Mesendoderm (in vitro differentiated cells): ENCODE measurements around the gene STARD4.

Experiments used
- DNase-seq: peaks from one replicate; pipeline ENCODE4 v3.0.0; 2013
- H2AK5ac ChIP-seq: 2 replicates; pipeline ENCODE4 v1.6.1; 2013; ENCODE audit warnings: low read length, inconsistent platforms
- H2BK120ac ChIP-seq: 2 replicates; pipeline ENCODE4 v1.6.1; 2013; ENCODE audit warnings: low read depth, mild to moderate bottlenecking, low read length, moderate library complexity, mixed read lengths
- H2BK15ac ChIP-seq: replicated peaks from 2 replicates; pipeline ENCODE4 v1.6.1; 2013; ENCODE audit warnings: low read depth, mild to moderate bottlenecking, moderate library complexity
- H2BK5ac ChIP-seq: 2 replicates; pipeline ENCODE4 v1.6.1; 2013; ENCODE audit warnings: low read length, inconsistent platforms
- H3K18ac ChIP-seq: 2 replicates; pipeline ENCODE4 v1.6.1; 2013; ENCODE audit warnings: mild to moderate bottlenecking, low read length, mixed read lengths
- H3K23ac ChIP-seq: one replicate; pipeline ENCODE4 v1.6.1; 2013; ENCODE audit warnings: low read length
- H3K27ac ChIP-seq: 2 replicates; pipeline ENCODE4 v1.5.1; 2013; ENCODE audit warnings: low read depth, mild to moderate bottlenecking, inconsistent platforms, low read length, moderate library complexity
- H3K27me3 ChIP-seq: 2 replicates; pipeline ENCODE4 v1.6.1; 2013; ENCODE audit warnings: low read length, control low read depth, mild to moderate bottlenecking, inconsistent platforms; ENCODE audit not compliant: insufficient read depth, poor library complexity
- H3K36me3 ChIP-seq: 2 replicates; pipeline ENCODE4 v1.6.1; 2013; ENCODE audit warnings: low read length, inconsistent platforms; ENCODE audit not compliant: control insufficient read depth, insufficient read depth
- H3K4ac ChIP-seq: one replicate; pipeline ENCODE4 v1.6.1; 2013; ENCODE audit warnings: low read depth, mild to moderate bottlenecking, low read length, moderate library complexity
- H3K4me1 ChIP-seq: 2 replicates; pipeline ENCODE4 v1.6.1; 2013; ENCODE audit warnings: low read depth, low read length, inconsistent platforms; ENCODE audit not compliant: control insufficient read depth
- H3K4me2 ChIP-seq: 2 replicates; pipeline ENCODE4 v1.6.1; 2013; ENCODE audit warnings: low read length
- H3K4me3 ChIP-seq: 2 replicates; pipeline ENCODE4 v1.5.1; 2013; ENCODE audit warnings: mild to moderate bottlenecking, low read length
- H3K56ac ChIP-seq: one replicate; pipeline ENCODE4 v1.6.1; 2013; ENCODE audit warnings: low read length
- H3K79me1 ChIP-seq: 2 replicates; pipeline ENCODE4 v1.6.1; 2013; ENCODE audit warnings: low read length, inconsistent platforms
- H3K79me2 ChIP-seq: 2 replicates; pipeline ENCODE4 v1.6.1; 2013; ENCODE audit warnings: mild to moderate bottlenecking, low read length; ENCODE audit not compliant: control insufficient read depth, insufficient read depth
- H3K9ac ChIP-seq: 2 replicates; pipeline ENCODE4 v1.6.1; 2013; ENCODE audit warnings: low read length, inconsistent platforms
- H4K5ac ChIP-seq: one replicate; pipeline ENCODE4 v1.6.1; 2013; ENCODE audit warnings: low read length
- H4K8ac ChIP-seq: one replicate; pipeline ENCODE4 v1.6.1; 2013; ENCODE audit warnings: low read depth, mild to moderate bottlenecking, control low read depth, low read length, moderate library complexity
- WGBS: extraction: QIAGEN DNeasy Blood & Tissue Kit; methylation state at CpG from one replicate; pipeline ENCODE4 v1.1.7; 2013; ENCODE audit warnings: low lambda C conversion rate, missing lambda C conversion rate; ENCODE audit not compliant: insufficient coverage; ENCODE audit errors: extremely low coverage; 5-methylcytosine and 5-hydroxymethylcytosine counted together

The STARD4 gene

GRCh38 chr5:111535879-111536549 lies 23.7 kb upstream of the STARD4 start:
- no peaks in the 10 kb centered on the region for H3K27me3 ChIP-seq
- H3K4me3 ChIP-seq, result no peak overlapping the region
- no peak overlapping the region for H4K5ac ChIP-seq
- H3K18ac ChIP-seq, result no peak overlapping the region
- H4K8ac ChIP-seq, result no peak overlapping the region
- no peak overlapping the region for H2AK5ac ChIP-seq
- no peak overlapping the region for H3K56ac ChIP-seq
- H2BK120ac ChIP-seq, result no peak overlapping the region
- H3K4me1 ChIP-seq, result no peaks in the 10 kb centered on the region
- no peak overlapping the region for H3K27ac ChIP-seq
- H3K4ac ChIP-seq, result no peak overlapping the region
- H3K23ac ChIP-seq, result no peak overlapping the region
- no CpG with 5 or more reads among the region's 1 CpG for WGBS
- H3K79me1 ChIP-seq, result no peaks in the 10 kb centered on the region
- H3K4me2 ChIP-seq, result no peak overlapping the region
- no peaks in the 10 kb centered on the region for H3K36me3 ChIP-seq
- no peak for DNase-seq
- H3K79me2 ChIP-seq, result no peaks in the 10 kb centered on the region
- no peak overlapping the region for H2BK15ac ChIP-seq
- no peak overlapping the region for H2BK5ac ChIP-seq
- H3K9ac ChIP-seq, result no peak overlapping the region

- no peaks in the 10 kb centered on the region for H3K36me3 ChIP-seq
- H2BK120ac ChIP-seq, result no peak overlapping the region
- H3K18ac ChIP-seq, result no peak overlapping the region
- H3K27me3 ChIP-seq, result no peaks in the 10 kb centered on the region
- no peak overlapping the region for H3K4me2 ChIP-seq
- H4K8ac ChIP-seq, result no peak overlapping the region
- no peak for DNase-seq
- H3K27ac ChIP-seq, result no peak overlapping the region
- no peaks in the 10 kb centered on the region for H3K79me2 ChIP-seq
- H3K9ac ChIP-seq, result no peak overlapping the region
- no peak overlapping the region for H2BK15ac ChIP-seq
- no peaks in the 10 kb centered on the region for H3K79me1 ChIP-seq
- H2AK5ac ChIP-seq, result no peak overlapping the region
- no CpG with 5 or more reads among the region's 5 CpGs for WGBS
- no peak overlapping the region for H3K4ac ChIP-seq
- no peaks in the 10 kb centered on the region for H3K4me1 ChIP-seq
- H3K4me3 ChIP-seq, result no peak overlapping the region
- H2BK5ac ChIP-seq, result no peak overlapping the region
- H3K56ac ChIP-seq, result no peak overlapping the region
- H3K23ac ChIP-seq, result no peak overlapping the region
- H4K5ac ChIP-seq, result no peak overlapping the region
These were observed 20.7 kb upstream of the STARD4 start for GRCh38 chr5:111532886-111533582.

GRCh38 chr5:111530298-111530740 lies 18.0 kb upstream of the STARD4 start:
- Histone ChIP-seq H3K23ac (no peak overlapping the region), H3K4ac (no peak overlapping the region), H3K4me3 (no peak overlapping the region), H3K27me3 (no peaks in the 10 kb centered on the region), H2BK120ac (no peak overlapping the region), H3K4me2 (no peak overlapping the region), H2BK5ac (no peak overlapping the region), H3K18ac (no peak overlapping the region), H4K5ac (no peak overlapping the region), H3K9ac (no peak overlapping the region), H3K56ac (no peak overlapping the region), H2AK5ac (no peak overlapping the region), H3K4me1 (no peaks in the 10 kb centered on the region), H4K8ac (no peak overlapping the region), H3K27ac (no peak overlapping the region), H3K79me1 (no peaks in the 10 kb centered on the region), H3K36me3 (no peaks in the 10 kb centered on the region), H2BK15ac (no peak overlapping the region), H3K79me2 (no peaks in the 10 kb centered on the region)
- peak; percentile 78 for DNase-seq
- WGBS, result no CpG with 5 or more reads among the region's 10 CpGs

GRCh38 chr5:111528056-111528455 lies 15.7 kb upstream of the STARD4 start:
- DNase-seq, result no peak
- no peak overlapping the region for H2AK5ac ChIP-seq
- no peak overlapping the region for H3K4me2 ChIP-seq
- no peak overlapping the region for H3K4me3 ChIP-seq
- H2BK15ac ChIP-seq, result no peak overlapping the region
- no peak overlapping the region for H3K23ac ChIP-seq
- no peaks in the 10 kb centered on the region for H3K4me1 ChIP-seq
- H3K27ac ChIP-seq, result no peak overlapping the region
- no peak overlapping the region for H3K9ac ChIP-seq
- H3K18ac ChIP-seq, result no peak overlapping the region
- H2BK120ac ChIP-seq, result no peak overlapping the region
- H2BK5ac ChIP-seq, result no peak overlapping the region
- H3K36me3 ChIP-seq, result no peaks in the 10 kb centered on the region
- no peak overlapping the region for H3K4ac ChIP-seq
- no peak overlapping the region for H3K56ac ChIP-seq
- WGBS, result no CpG with 5 or more reads among the region's 3 CpGs
- no peaks in the 10 kb centered on the region for H3K27me3 ChIP-seq
- no peaks in the 10 kb centered on the region for H3K79me2 ChIP-seq
- H3K79me1 ChIP-seq, result no peaks in the 10 kb centered on the region
- no peak overlapping the region for H4K8ac ChIP-seq
- no peak overlapping the region for H4K5ac ChIP-seq

DNA sequence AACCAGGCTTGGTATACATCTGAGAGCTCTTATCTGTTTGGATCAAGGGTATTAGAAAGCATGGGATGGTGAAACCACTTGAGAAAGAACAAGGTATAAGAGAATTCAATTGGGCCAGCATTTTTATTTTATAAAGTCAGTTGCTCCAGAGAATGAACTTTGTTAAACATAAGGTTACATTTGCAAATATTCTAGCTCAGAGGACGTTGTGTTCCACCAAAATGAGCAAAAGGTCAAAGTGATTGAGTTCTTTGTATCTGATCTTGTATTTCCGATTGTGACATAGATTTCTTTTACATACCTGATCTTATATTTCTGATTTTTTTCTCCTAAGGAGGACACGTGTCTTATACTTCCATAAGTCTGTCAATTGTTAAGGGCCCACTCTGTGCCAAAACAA lies 8.6 kb upstream of the STARD4 start:
- H3K56ac ChIP-seq, result no peak overlapping the region
- DNase-seq, result no peak

More for the DNA sequence above, 8.6 kb upstream of the STARD4 start:
- Histone ChIP-seq H3K18ac (no peak overlapping the region), H2BK120ac (no peak overlapping the region), H3K4ac (no peak overlapping the region), H2BK5ac (no peak overlapping the region), H4K5ac (no peak overlapping the region), H4K8ac (no peak overlapping the region), H2AK5ac (no peak overlapping the region), H3K9ac (no peak overlapping the region), H3K4me1 (no peaks in the 10 kb centered on the region), H2BK15ac (no peak overlapping the region), H3K36me3 (no peaks in the 10 kb centered on the region), H3K27me3 (no peaks in the 10 kb centered on the region), H3K23ac (no peak overlapping the region), H3K79me2 (no peaks in the 10 kb centered on the region), H3K4me2 (no peak overlapping the region), H3K27ac (no peak overlapping the region), H3K79me1 (no peaks in the 10 kb centered on the region), H3K4me3 (no peak overlapping the region)
- no CpG with 5 or more reads among the region's 3 CpGs for WGBS
